HepG2 (cell line): ENCODE results near the gene PEAK3. TPM values are rescaled to one million over a fixed set of nuclear protein-coding genes. Genes with fewer than 3 reads are reported as not detected.

Experiments
- ATAC-seq: fragments of 200-7000 bp; cut with Tn5 transposase; 3 replicates; pipeline ENCODE4 v1.9.1; 2020; ENCODE audit warnings: mild to moderate bottlenecking, moderate library complexity
- BruUV-seq: library from RNA; stranded (reverse); fragments of 400-500 nt; replicated peaks from 2 replicates; lab custom pipeline; 2021; lab: Mats Ljungman, UMichigan
- CTCF ChIA-PET: fragments of 300-600 bp; formaldehyde crosslinking; extraction: SDS; loops from one replicate; lab custom pipeline; 2021; ENCODE audit warnings: low total read pairs, inconsistent platforms, low intra/inter-chr PET ratio; lab: Yijun Ruan, JAX
- POLR2A ChIA-PET: fragments of 350-600 bp; sonication (Branson Sonifier 250); formaldehyde crosslinking; loops from one replicate; lab custom pipeline; 2020; ENCODE audit warnings: antibody characterized with exemption, inconsistent platforms; lab: Yijun Ruan, JAX
- DNase-seq: peaks from one replicate; pipeline ENCODE4 v3.0.0-alpha.2; 2015; ENCODE audit warnings: low spot score
- FAIRE-seq: peaks from 3 replicates; lab custom pipeline; 2011; peaks lifted over from hg19 to GRCh38; lab: Jason Lieb, UNC
- H2AFZ ChIP-seq: one replicate; pipeline ENCODE4 v1.6.1; 2011; ENCODE audit warnings: low read length, inconsistent platforms
- H3K27ac ChIP-seq: fragments of 300-600 bp; 3 replicates; pipeline ENCODE4 v1.8.0; 2011; ENCODE audit warnings: mixed run types, mild to moderate bottlenecking, mixed read lengths, low read length, inconsistent platforms; ENCODE audit not compliant: insufficient read depth; ENCODE audit errors: extremely low read length
- H3K27me3 ChIP-seq, 2 experiments: fragments of 200-600 bp in 1 of 2; 2 replicates in 1 of 2; 3 replicates in 1 of 2; pipeline versions ENCODE4 v1.6.0 to v1.8.0; 2011; ENCODE audit warnings: low read length in 2 of 2, mild to moderate bottlenecking in 2 of 2, moderate library complexity in 2 of 2, inconsistent platforms in 1 of 2; ENCODE audit not compliant: insufficient read depth in 2 of 2, control insufficient read depth in 1 of 2
- H3K36me3 ChIP-seq, 2 experiments: fragments of 200-600 bp in 1 of 2; replicated peaks in 1 of 2; 2 replicates in 1 of 2; 3 replicates in 1 of 2; pipeline versions ENCODE4 v1.5.1 to v1.8.0; 2011; ENCODE audit warnings: low read length in 2 of 2, inconsistent platforms in 1 of 2; ENCODE audit not compliant: insufficient read depth in 2 of 2, control insufficient read depth in 1 of 2
- H3K4me1 ChIP-seq: 2 replicates; pipeline ENCODE4 v1.5.1; 2012; ENCODE audit warnings: low read length, inconsistent platforms; ENCODE audit not compliant: insufficient read depth
- H3K4me2 ChIP-seq: 2 replicates; pipeline ENCODE4 v1.6.0; 2011; ENCODE audit warnings: low read depth, low read length, inconsistent platforms
- H3K4me3 ChIP-seq, 3 experiments: fragments of 200-600 bp in 1 of 3; sonication (generic), shearing (Covaris generic) in 1 of 3; replicated peaks in 1 of 3; 2 replicates each; pipeline ENCODE4 v1.5.1; 2011 to 2016; ENCODE audit warnings: low read length in 3 of 3, inconsistent platforms in 2 of 3, low read depth in 2 of 3, mild to moderate bottlenecking in 2 of 3, control low read depth in 1 of 3, mixed read lengths in 1 of 3; ENCODE audit not compliant: insufficient read depth in 1 of 3
- H3K79me2 ChIP-seq: one replicate; pipeline ENCODE4 v1.6.1; 2011; ENCODE audit warnings: low read length, inconsistent platforms; ENCODE audit not compliant: insufficient read depth
- H3K9ac ChIP-seq: 2 replicates; pipeline ENCODE4 v1.6.0; 2011; ENCODE audit warnings: mild to moderate bottlenecking, low read depth, low read length, inconsistent platforms; ENCODE audit not compliant: insufficient read depth
- H3K9me3 ChIP-seq: 2 replicates; pipeline ENCODE4 v1.5.1; 2012; ENCODE audit warnings: mild to moderate bottlenecking, low read length
- H4K20me1 ChIP-seq: 2 replicates; pipeline ENCODE4 v1.6.0; 2011; ENCODE audit warnings: inconsistent platforms, mild to moderate bottlenecking, low read length, moderate library complexity; ENCODE audit not compliant: insufficient read depth
- CENPX ChIP-seq: sonication (generic); formaldehyde crosslinking; IDR thresholded peaks from 2 replicates; pipeline ENCODE4 v1.9.0; 2021; ENCODE audit warnings: mild to moderate bottlenecking, missing genetic modification reagents, moderate library complexity
- HES4 ChIP-seq: sonication (generic); formaldehyde crosslinking; IDR thresholded peaks from 2 replicates; pipeline ENCODE4 v1.9.0; 2021; ENCODE audit warnings: mild to moderate bottlenecking, missing genetic modification reagents, borderline replicate concordance
- HNRNPL ChIP-seq: fragments of 200-400 bp; formaldehyde crosslinking; IDR thresholded peaks from 2 replicates; pipeline ENCODE4 v1.6.1; 2017; ENCODE audit warnings: mild to moderate bottlenecking, low read depth, low read length
- IKZF1 ChIP-seq: fragments of 450-650 bp; IDR thresholded peaks from 2 replicates; pipeline ENCODE4 v1.7.1; 2016
- KMT2B ChIP-seq: IDR thresholded peaks from 2 replicates; pipeline ENCODE4 v1.6.1; 2016; ENCODE audit warnings: missing genetic modification reagents, missing compliant biosample characterization
- MIXL1 ChIP-seq: IDR thresholded peaks from 2 replicates; pipeline ENCODE4 v1.6.1; 2016
- PITX1 ChIP-seq: sonication (generic); formaldehyde crosslinking; IDR thresholded peaks from 2 replicates; pipeline ENCODE4 v1.5.1; 2020; ENCODE audit warnings: mild to moderate bottlenecking, missing genetic modification reagents
- SAP130 ChIP-seq: IDR thresholded peaks from 2 replicates; pipeline ENCODE4 v1.6.1; 2016; ENCODE audit warnings: low read depth
- TCF7 ChIP-seq: sonication (generic); IDR thresholded peaks from 2 replicates; pipeline ENCODE4 v1.6.1; 2016; ENCODE audit warnings: antibody characterized with exemption, low read depth
- ZNF335 ChIP-seq: sonication (generic); formaldehyde crosslinking; IDR thresholded peaks from 2 replicates; pipeline ENCODE4 v1.4.0; 2020; ENCODE audit warnings: missing genetic modification reagents
- ZNF660 ChIP-seq: sonication (generic); formaldehyde crosslinking; IDR thresholded peaks from 2 replicates; pipeline ENCODE4 v1.5.1; 2020; ENCODE audit warnings: mild to moderate bottlenecking, low read depth, missing genetic modification reagents, borderline replicate concordance
- ZNF720 ChIP-seq: sonication (generic); formaldehyde crosslinking; IDR thresholded peaks from 2 replicates; pipeline ENCODE4 v1.4.0; 2020; ENCODE audit warnings: missing genetic modification reagents
- ZNF777 ChIP-seq: sonication (generic); formaldehyde crosslinking; IDR thresholded peaks from 2 replicates; pipeline ENCODE4 v1.4.0; 2020; ENCODE audit warnings: missing genetic modification reagents
- WGBS: methylation state at CpG from one replicate; pipeline ENCODE4 v1.1.6; 2017; ENCODE audit warnings: low lambda C conversion rate; 5-methylcytosine and 5-hydroxymethylcytosine counted together
- in situ Hi-C: cut with HindIII; loops from 2 replicates; pipeline ENCODE4 v1.10.0; 2017; ENCODE audit warnings: low pct_unique_long_range_greater_than_20kb; ENCODE audit not compliant: extremely low pct_ligation_motif_present
- intact Hi-C: fragments of 100-400 bp; cut with micrococcal nuclease; formaldehyde crosslinking; loops from one replicate; pipeline ENCODE4 v1.10.0; 2022; ENCODE audit not compliant: unreplicated experiment
- polyA plus RNA-seq, 8 experiments: library from polyadenylated mRNA; depleted of rRNA in 3 of 8; stranded (reverse) in 7 of 8; unstranded in 1 of 8; fragments of >200 nt; fragmentation: Illumina TruSeq in 4 of 8; extraction: Trizol in 4 of 8; gene quantifications; 2 replicates each; pipeline versions ENCODE4 v1.2.1 to v1.2.3, GENCODE V29; 2011 to 2016; ENCODE audit warnings: low read depth in 4 of 8, missing spikeins in 1 of 8, mixed read lengths in 1 of 8; ENCODE audit not compliant: insufficient read depth in 1 of 8
- total RNA-seq, 5 experiments: library from RNA; depleted of rRNA; stranded (reverse); fragments of >200 nt; fragmentation: Illumina TruSeq; extraction: Trizol; gene quantifications; 2 replicates each; pipeline ENCODE4 v1.2.3, GENCODE V29; 2016; ENCODE audit warnings: low read depth in 1 of 5
- TF ChIP-seq, protein P1 (sequence below): sonication (generic); formaldehyde crosslinking; IDR thresholded peaks from 2 replicates; pipeline ENCODE4 v1.5.0; 2020; ENCODE audit warnings: mild to moderate bottlenecking, missing genetic modification reagents, borderline replicate concordance
- TF ChIP-seq, protein P2 (sequence below): sonication (generic); formaldehyde crosslinking; conservative IDR thresholded peaks from 2 replicates; pipeline ENCODE4 v1.4.0; 2020; ENCODE audit warnings: missing genetic modification reagents
- TF ChIP-seq, protein P3 (sequence below): sonication (generic); formaldehyde crosslinking; IDR thresholded peaks from 2 replicates; pipeline ENCODE4 v1.5.1; 2020; ENCODE audit warnings: missing genetic modification reagents, mild to moderate bottlenecking, borderline replicate concordance

PEAK3 gene
- total and polyA plus RNA-seq, 2 of the 13 experiments (the other 11 are each of a cell fraction or from before 2014, with no cell fraction given): not detected

DNA sequence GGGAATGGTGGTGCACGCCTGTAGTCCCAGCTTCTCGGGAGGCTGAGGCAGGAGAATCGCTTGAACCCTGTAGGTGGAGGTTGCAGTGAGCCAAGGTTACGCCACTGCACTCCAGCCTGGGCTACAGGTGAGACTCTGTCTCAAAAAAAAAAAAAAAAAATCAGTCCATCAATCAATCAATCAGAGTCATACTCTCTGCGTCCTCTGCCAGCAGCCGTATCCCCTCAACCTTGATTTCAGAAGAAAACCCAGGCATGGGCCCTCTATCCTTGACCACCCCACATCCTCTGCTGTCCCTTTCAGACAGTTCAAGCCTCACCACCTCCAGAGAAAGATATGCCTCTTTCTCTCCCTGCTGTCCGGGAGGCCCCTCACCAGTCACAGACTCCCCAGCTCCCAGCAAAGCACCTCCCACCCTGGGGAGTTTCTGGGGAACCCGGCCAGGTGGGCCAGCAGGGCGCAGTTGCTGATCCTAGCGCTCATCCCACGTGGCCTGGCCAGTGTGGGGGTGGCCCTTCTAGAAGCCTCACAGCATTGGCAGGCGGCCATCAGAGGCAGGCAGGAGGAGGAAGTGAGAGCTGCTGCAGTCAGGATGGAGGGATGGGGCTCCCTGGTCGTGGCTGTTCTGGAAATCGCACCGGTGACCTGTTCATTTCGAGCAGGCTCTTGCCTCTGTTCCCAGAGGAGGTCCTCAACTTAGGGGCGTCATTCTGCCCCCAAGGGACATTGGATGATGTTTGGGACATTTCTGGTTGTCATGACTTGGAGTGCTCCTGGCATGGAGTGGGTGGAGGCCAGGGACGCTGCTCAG is 15.6 kb downstream of the PEAK3 start:
- H3K79me2 ChIP-seq: peaks cover 26% of the 10 kb centered on the region
- no peaks in the 10 kb centered on the region for H3K9me3 ChIP-seq
- ChIA-PET CTCF (no interaction called here), POLR2A (interaction anchor here (0.9 to 2.8 kb wide), 10 partner anchors 8 to 130 kb away, joined by 3 to 8 read pairs (median 4); partner anchors contain the start of gene PLEKHJ1)
- 42% methylated on average over 12 of the region's 18 CpGs for WGBS
- peak overlapping the region; percentile 99 for H3K4me2 ChIP-seq
- no peak overlapping the region for H2AFZ ChIP-seq
- peak overlapping the region; percentile 2; the same call in 1 of the 2 replicates for H3K9ac ChIP-seq
- H4K20me1 ChIP-seq: peaks cover 18% of the 10 kb centered on the region
- ATAC-seq: peak; percentile 43
- H3K4me1 ChIP-seq: peaks cover 60% of the 10 kb centered on the region
- H3K4me3 ChIP-seq: peak overlapping the region; percentile 14 to 96 (median 42)
- in situ Hi-C loops: no loop called here
- BruUV-seq: no TSS peak
- H3K36me3 ChIP-seq: peaks cover 0 to 2% of the 10 kb centered on the region in 2 experiments; a peak in 2 of 5 replicates
- DNase-seq: peak; percentile 58
- no peaks in the 10 kb centered on the region; a peak in 1 of 5 replicates for H3K27me3 ChIP-seq
- intact Hi-C loops: no loop called here
- no peak for FAIRE-seq
- peak overlapping the region; percentile 42 for H3K27ac ChIP-seq
- no peak for TF ChIP-seq TCF7
- no peak for TF ChIP-seq CENPX (CRISPR knock-in tag)
- TF ChIP-seq PITX1 (CRISPR knock-in tag): no peak
- TF ChIP-seq IKZF1: no peak
- 0 out of 2 replicates have a peak, but pooled peaks have one; percentile 35 for TF ChIP-seq KMT2B (CRISPR knock-in tag)
- TF ChIP-seq, protein P1, sequence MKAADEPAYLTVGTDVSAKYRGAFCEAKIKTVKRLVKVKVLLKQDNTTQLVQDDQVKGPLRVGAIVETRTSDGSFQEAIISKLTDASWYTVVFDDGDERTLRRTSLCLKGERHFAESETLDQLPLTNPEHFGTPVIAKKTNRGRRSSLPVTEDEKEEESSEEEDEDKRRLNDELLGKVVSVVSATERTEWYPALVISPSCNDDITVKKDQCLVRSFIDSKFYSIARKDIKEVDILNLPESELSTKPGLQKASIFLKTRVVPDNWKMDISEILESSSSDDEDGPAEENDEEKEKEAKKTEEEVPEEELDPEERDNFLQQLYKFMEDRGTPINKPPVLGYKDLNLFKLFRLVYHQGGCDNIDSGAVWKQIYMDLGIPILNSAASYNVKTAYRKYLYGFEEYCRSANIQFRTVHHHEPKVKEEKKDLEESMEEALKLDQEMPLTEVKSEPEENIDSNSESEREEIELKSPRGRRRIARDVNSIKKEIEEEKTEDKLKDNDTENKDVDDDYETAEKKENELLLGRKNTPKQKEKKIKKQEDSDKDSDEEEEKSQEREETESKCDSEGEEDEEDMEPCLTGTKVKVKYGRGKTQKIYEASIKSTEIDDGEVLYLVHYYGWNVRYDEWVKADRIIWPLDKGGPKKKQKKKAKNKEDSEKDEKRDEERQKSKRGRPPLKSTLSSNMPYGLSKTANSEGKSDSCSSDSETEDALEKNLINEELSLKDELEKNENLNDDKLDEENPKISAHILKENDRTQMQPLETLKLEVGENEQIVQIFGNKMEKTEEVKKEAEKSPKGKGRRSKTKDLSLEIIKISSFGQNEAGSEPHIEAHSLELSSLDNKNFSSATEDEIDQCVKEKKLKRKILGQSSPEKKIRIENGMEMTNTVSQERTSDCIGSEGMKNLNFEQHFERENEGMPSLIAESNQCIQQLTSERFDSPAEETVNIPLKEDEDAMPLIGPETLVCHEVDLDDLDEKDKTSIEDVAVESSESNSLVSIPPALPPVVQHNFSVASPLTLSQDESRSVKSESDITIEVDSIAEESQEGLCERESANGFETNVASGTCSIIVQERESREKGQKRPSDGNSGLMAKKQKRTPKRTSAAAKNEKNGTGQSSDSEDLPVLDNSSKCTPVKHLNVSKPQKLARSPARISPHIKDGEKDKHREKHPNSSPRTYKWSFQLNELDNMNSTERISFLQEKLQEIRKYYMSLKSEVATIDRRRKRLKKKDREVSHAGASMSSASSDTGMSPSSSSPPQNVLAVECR (CRISPR knock-in tag): peak; percentile 27; the same call in 1 of the 2 replicates
- peak; percentile 75 for TF ChIP-seq SAP130 (CRISPR knock-in tag)
- TF ChIP-seq ZNF720 (CRISPR knock-in tag): no peak
- TF ChIP-seq ZNF335 (CRISPR knock-in tag): no peak
- TF ChIP-seq ZNF660: no peak
- no peak for TF ChIP-seq HES4 (CRISPR knock-in tag)
- TF ChIP-seq ZNF777 (CRISPR knock-in tag): no peak
- TF ChIP-seq HNRNPL: no peak
- TF ChIP-seq, protein P2, sequence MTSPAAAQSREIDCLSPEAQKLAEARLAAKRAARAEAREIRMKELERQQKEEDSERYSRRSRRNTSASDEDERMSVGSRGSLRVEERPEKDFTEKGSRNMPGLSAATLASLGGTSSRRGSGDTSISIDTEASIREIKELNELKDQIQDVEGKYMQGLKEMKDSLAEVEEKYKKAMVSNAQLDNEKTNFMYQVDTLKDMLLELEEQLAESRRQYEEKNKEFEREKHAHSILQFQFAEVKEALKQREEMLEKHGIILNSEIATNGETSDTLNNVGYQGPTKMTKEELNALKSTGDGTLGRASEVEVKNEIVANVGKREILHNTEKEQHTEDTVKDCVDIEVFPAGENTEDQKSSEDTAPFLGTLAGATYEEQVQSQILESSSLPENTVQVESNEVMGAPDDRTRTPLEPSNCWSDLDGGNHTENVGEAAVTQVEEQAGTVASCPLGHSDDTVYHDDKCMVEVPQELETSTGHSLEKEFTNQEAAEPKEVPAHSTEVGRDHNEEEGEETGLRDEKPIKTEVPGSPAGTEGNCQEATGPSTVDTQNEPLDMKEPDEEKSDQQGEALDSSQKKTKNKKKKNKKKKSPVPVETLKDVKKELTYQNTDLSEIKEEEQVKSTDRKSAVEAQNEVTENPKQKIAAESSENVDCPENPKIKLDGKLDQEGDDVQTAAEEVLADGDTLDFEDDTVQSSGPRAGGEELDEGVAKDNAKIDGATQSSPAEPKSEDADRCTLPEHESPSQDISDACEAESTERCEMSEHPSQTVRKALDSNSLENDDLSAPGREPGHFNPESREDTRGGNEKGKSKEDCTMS: no peak
- TF ChIP-seq MIXL1: 0 out of 2 replicates have a peak, but pooled peaks have one; percentile 27
- TF ChIP-seq, protein P3, sequence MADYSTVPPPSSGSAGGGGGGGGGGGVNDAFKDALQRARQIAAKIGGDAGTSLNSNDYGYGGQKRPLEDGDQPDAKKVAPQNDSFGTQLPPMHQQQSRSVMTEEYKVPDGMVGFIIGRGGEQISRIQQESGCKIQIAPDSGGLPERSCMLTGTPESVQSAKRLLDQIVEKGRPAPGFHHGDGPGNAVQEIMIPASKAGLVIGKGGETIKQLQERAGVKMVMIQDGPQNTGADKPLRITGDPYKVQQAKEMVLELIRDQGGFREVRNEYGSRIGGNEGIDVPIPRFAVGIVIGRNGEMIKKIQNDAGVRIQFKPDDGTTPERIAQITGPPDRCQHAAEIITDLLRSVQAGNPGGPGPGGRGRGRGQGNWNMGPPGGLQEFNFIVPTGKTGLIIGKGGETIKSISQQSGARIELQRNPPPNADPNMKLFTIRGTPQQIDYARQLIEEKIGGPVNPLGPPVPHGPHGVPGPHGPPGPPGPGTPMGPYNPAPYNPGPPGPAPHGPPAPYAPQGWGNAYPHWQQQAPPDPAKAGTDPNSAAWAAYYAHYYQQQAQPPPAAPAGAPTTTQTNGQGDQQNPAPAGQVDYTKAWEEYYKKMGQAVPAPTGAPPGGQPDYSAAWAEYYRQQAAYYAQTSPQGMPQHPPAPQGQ (CRISPR knock-in tag): no peak
